ENCODE measurements around the gene MACROH2A1.

DNA sequence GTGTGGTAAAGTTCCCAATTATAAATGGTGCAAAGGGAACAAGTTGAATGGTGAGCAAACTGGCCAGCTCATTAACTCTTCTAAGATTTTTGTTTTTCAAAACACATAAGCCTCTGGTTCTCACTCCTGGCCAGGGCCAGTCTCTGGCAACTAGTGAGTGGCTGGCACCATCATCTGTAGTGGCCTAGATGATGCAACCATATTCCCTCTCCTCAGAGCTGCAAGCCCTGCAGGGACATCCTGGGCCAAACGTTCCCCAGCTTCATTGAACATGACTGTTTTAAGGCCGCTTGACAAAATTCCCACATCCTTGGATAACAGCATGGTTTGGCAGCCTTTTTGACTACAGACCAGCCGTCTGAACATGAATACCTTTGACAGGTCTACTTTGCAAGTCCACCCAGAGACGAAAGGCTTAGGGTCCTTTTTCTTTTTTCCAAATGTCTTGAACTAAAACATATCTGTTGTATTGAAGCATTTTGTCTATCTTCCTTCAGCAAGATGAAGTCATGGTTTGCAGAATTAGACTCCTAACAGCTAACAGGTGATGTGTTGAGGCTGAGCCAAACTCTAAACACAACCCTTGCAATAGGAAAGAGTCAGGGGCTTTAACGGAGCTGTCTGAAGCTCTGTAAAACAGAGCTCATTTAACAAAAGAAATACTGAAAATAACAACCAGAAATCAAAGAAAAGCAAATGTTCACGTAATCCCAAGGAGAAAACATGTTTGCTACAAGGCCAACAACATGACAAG is 23.8 kb downstream of the MACROH2A1 start:
- TF ChIP-seq POLR2AphosphoS5 (IDR thresholded peaks at IDR 0.05) (no peak), EP300 (IDR thresholded peaks at IDR 0.05) (no peak), POLR2A (IDR thresholded peaks at IDR 0.05) (no peak)
- TF ChIP-seq, protein P1, sequence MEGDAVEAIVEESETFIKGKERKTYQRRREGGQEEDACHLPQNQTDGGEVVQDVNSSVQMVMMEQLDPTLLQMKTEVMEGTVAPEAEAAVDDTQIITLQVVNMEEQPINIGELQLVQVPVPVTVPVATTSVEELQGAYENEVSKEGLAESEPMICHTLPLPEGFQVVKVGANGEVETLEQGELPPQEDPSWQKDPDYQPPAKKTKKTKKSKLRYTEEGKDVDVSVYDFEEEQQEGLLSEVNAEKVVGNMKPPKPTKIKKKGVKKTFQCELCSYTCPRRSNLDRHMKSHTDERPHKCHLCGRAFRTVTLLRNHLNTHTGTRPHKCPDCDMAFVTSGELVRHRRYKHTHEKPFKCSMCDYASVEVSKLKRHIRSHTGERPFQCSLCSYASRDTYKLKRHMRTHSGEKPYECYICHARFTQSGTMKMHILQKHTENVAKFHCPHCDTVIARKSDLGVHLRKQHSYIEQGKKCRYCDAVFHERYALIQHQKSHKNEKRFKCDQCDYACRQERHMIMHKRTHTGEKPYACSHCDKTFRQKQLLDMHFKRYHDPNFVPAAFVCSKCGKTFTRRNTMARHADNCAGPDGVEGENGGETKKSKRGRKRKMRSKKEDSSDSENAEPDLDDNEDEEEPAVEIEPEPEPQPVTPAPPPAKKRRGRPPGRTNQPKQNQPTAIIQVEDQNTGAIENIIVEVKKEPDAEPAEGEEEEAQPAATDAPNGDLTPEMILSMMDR (IDR thresholded peaks at IDR 0.05) = no peak
